Gastroesophageal sphincter (tissue), 4 donors: Measurements from ENCODE around the gene CACNA2D3. TPM values are rescaled to one million over a fixed set of nuclear protein-coding genes. Genes with fewer than 3 reads are reported as not detected.

Experiments
- ATAC-seq: fragments of 150-250 bp; one replicate; pipeline ENCODE4 v1.9.1; 2016; ENCODE audit warnings: mild to moderate bottlenecking, moderate library complexity
- H3K27ac ChIP-seq, 4 donors: fragments of 200-600 bp; sonication (generic) in 3 of 4; 1 replicate in 3 of 4; 2 replicates in 1 of 4; pipeline ENCODE4 v1.5.1; 2016 to 2019
- H3K27me3 ChIP-seq: fragments of 200-600 bp; sonication (generic); one replicate; pipeline ENCODE4 v1.5.1; 2019
- H3K36me3 ChIP-seq, 2 donors: fragments of 200-600 bp; sonication (generic); one replicate each; pipeline ENCODE4 v1.5.1; 2019; ENCODE audit warnings: control low read depth in 1 of 2
- H3K4me1 ChIP-seq, 3 donors: fragments of 200-600 bp; sonication (generic); 1 replicate in 2 of 3; 2 replicates in 1 of 3; pipeline ENCODE4 v1.5.1; 2016 to 2019; ENCODE audit warnings: control low read depth in 2 of 3
- H3K4me3 ChIP-seq, 2 donors: fragments of 200-600 bp; sonication (generic); one replicate each; pipeline ENCODE4 v1.5.1; 2019; ENCODE audit warnings: mild to moderate bottlenecking in 1 of 2, moderate library complexity in 1 of 2
- H3K9me3 ChIP-seq, 3 donors: fragments of 200-600 bp; sonication (generic); one replicate each; pipeline ENCODE4 v1.5.1; 2017 to 2019; ENCODE audit warnings: control low read depth in 2 of 3
- EP300 ChIP-seq: sonication (generic); formaldehyde crosslinking; IDR thresholded peaks from one replicate; pipeline ENCODE4 v1.6.1; 2017; ENCODE audit warnings: antibody characterized with exemption, mild to moderate bottlenecking
- POLR2A ChIP-seq, 2 donors: fragments of 450-650 bp; IDR thresholded peaks; one replicate each; pipeline ENCODE4 v1.6.1; 2017; ENCODE audit warnings: antibody characterized with exemption in 2 of 2, mild to moderate bottlenecking in 2 of 2, moderate library complexity in 1 of 2
- POLR2AphosphoS5 ChIP-seq: sonication (generic); formaldehyde crosslinking; IDR thresholded peaks from one replicate; pipeline ENCODE4 v1.6.1; 2017; ENCODE audit warnings: antibody characterized with exemption
- WGBS, 2 donors: methylation state at CpG; one replicate each; pipeline ENCODE4 v1.1.5; 2018; ENCODE audit warnings: low coverage in 1 of 2; 5-methylcytosine and 5-hydroxymethylcytosine counted together
- total RNA-seq, 4 donors: library from RNA; depleted of rRNA; stranded (reverse); fragments of >200 nt; gene quantifications; one replicate each; pipeline ENCODE4 v1.1.0, GENCODE V29; 2016
- TF ChIP-seq, protein P1 (sequence below), 4 experiments: fragments of 200-600 bp in 2 of 4; fragments of 450-650 bp in 2 of 4; sonication (generic) in 1 of 4; IDR thresholded peaks; one replicate each; pipeline ENCODE4 v1.5.1; 2017 to 2019; ENCODE audit warnings: antibody characterized with exemption in 4 of 4, mild to moderate bottlenecking in 2 of 4, moderate library complexity in 2 of 4

Gene CACNA2D3
- total RNA-seq, 4 donors from 2014 or later: 0.94 to 6.5 (median 3.5) TPM

- WGBS, 2 donors: 100% methylated on average over 1 to 3 of the region's 3 CpGs
- Histone ChIP-seq H3K27me3 (no peaks in the 10 kb centered on the region), H3K4me1 (peaks cover 0 to 13% (median 7%) of the 10 kb centered on the region in 3 donors), H3K4me3 (no peak overlapping the region), H3K27ac (no peak overlapping the region), H3K9me3 (no peaks in the 10 kb centered on the region), H3K36me3 (no peaks in the 10 kb centered on the region)
- no peak for ATAC-seq
- TF ChIP-seq POLR2A (IDR thresholded peaks at IDR 0.05) (no peak), POLR2AphosphoS5 (no peak), EP300 (no peak)
- TF ChIP-seq, protein P1, sequence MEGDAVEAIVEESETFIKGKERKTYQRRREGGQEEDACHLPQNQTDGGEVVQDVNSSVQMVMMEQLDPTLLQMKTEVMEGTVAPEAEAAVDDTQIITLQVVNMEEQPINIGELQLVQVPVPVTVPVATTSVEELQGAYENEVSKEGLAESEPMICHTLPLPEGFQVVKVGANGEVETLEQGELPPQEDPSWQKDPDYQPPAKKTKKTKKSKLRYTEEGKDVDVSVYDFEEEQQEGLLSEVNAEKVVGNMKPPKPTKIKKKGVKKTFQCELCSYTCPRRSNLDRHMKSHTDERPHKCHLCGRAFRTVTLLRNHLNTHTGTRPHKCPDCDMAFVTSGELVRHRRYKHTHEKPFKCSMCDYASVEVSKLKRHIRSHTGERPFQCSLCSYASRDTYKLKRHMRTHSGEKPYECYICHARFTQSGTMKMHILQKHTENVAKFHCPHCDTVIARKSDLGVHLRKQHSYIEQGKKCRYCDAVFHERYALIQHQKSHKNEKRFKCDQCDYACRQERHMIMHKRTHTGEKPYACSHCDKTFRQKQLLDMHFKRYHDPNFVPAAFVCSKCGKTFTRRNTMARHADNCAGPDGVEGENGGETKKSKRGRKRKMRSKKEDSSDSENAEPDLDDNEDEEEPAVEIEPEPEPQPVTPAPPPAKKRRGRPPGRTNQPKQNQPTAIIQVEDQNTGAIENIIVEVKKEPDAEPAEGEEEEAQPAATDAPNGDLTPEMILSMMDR (IDR thresholded peaks at IDR 0.05): no peak
Observed at GRCh38 chr3:54955496-54955895, 833.1 kb downstream of the CACNA2D3 start.

DNA sequence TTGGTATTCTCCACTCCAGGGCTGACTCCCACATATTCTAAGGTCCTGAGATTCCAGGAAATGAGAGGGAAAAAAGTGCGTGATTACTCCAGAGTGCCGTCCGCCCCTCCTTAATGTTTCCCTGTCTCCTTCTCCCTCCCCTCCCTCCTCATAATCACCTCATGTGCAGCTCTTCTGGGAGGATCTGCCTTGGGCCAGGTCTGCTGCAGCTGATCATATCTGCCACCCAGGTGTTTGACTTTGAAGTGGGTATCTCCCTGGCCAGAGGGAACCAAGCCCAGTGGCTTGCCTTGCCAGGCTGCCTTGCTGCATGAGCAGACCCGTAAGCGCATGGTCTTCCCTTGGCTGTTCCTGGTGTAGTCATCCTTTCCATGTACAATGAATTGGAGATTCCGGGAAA lies 833.6 kb downstream of the CACNA2D3 start:
- Histone ChIP-seq H3K27me3 (no peaks in the 10 kb centered on the region), H3K9me3 (no peaks in the 10 kb centered on the region), H3K4me1 (peaks cover 0 to 11% (median 7%) of the 10 kb centered on the region in 3 donors), H3K27ac (no peak overlapping the region), H3K36me3 (no peaks in the 10 kb centered on the region), H3K4me3 (no peak overlapping the region)
- 86 to 89% methylated on average over 4 to 5 of the region's 6 CpGs for WGBS, 2 donors
- no peak for ATAC-seq
- TF ChIP-seq EP300 (no peak), POLR2AphosphoS5 (no peak), POLR2A (IDR thresholded peaks at IDR 0.05) (no peak)
- TF ChIP-seq, protein P1 (IDR thresholded peaks at IDR 0.05): no peak

GRCh38 chr3:54957711-54958110 lies 835.4 kb downstream of the CACNA2D3 start:
- 87 to 88% methylated on average over 3 to 4 of the region's 4 CpGs for WGBS, 2 donors
- TF ChIP-seq, protein P1 (IDR thresholded peaks at IDR 0.05): no peak
- TF ChIP-seq POLR2A (IDR thresholded peaks at IDR 0.05) (no peak), POLR2AphosphoS5 (no peak), EP300 (no peak)
- Histone ChIP-seq H3K9me3 (no peaks in the 10 kb centered on the region), H3K4me3 (no peak overlapping the region), H3K36me3 (no peaks in the 10 kb centered on the region), H3K4me1 (peaks cover 0 to 7% (median 0%) of the 10 kb centered on the region in 3 donors), H3K27ac (no peak overlapping the region), H3K27me3 (no peaks in the 10 kb centered on the region)
- ATAC-seq: no peak

DNA sequence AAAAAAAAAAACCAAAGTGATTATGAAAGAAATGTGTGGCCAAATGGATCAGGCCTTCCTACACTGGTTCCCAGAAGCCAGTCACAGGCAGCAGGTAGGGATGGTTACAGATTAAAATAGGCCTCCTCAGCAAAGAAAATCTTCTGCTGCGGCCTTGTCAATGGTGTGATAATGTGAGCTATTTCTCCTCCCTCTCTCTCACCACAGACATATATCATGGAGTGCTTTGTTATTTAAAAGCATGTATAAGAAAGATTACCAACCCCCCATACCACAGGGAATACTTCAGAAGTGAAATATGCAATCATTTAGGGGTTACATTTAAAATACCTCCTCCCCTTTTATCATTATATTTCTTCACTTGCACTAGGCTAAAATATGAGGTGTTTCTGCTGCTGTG lies 837.7 kb downstream of the CACNA2D3 start:
- Histone ChIP-seq H3K4me1 (no peaks in the 10 kb centered on the region), H3K4me3 (no peak overlapping the region), H3K27me3 (no peaks in the 10 kb centered on the region), H3K9me3 (no peaks in the 10 kb centered on the region), H3K36me3 (no peaks in the 10 kb centered on the region), H3K27ac (no peak overlapping the region)
- ATAC-seq: no peak
- TF ChIP-seq EP300: no peak
- no peak for TF ChIP-seq POLR2AphosphoS5
- TF ChIP-seq POLR2A (IDR thresholded peaks at IDR 0.05): no peak
- TF ChIP-seq, protein P1 (IDR thresholded peaks at IDR 0.05): no peak
- WGBS, 2 donors: 100% methylated on average over 1 of the region's 1 CpG

DNA sequence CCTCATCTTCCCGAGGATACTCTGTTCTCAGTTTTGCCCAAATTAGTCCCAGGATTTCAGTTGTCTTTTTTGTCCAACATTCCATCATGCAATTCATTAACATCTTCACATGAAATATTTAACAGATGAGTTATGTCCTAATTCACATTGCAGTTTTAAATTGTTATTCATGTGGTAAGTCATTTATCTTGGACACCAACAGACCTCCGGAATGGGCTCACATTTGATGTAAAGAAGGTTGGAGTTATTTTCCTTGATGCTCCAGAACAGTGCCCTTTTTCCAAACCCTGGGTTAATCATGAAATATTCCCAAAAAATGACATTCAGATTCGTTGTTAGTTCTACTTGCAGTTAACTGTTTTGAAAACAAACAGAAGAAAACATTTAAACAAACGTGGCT lies 838.3 kb downstream of the CACNA2D3 start:
- H3K4me1 ChIP-seq: no peaks in the 10 kb centered on the region
- no peaks in the 10 kb centered on the region for H3K9me3 ChIP-seq
- no peak for ATAC-seq
- no peak overlapping the region for H3K4me3 ChIP-seq
- H3K36me3 ChIP-seq: no peaks in the 10 kb centered on the region
- TF ChIP-seq EP300: no peak
- TF ChIP-seq POLR2A (IDR thresholded peaks at IDR 0.05): no peak
- no peak for TF ChIP-seq POLR2AphosphoS5
- TF ChIP-seq, protein P1 (IDR thresholded peaks at IDR 0.05): no peak
- H3K27me3 ChIP-seq: no peaks in the 10 kb centered on the region
- H3K27ac ChIP-seq: no peak overlapping the region
- 45 to 63% methylated on average over 3 to 4 of the region's 4 CpGs for WGBS, 2 donors
